SJCRH30 (cell line): Measurements from ENCODE around the gene CDK12. TPM values are rescaled to one million over a fixed set of nuclear protein-coding genes. Genes with fewer than 3 reads are reported as not detected.
"Not testable (repeated sequence)": the region's sequence is repeated elsewhere in the genome, so short reads cannot be mapped to it uniquely, and the experiment has no call there.

Experiments used
- DNase-seq, 2 experiments: peaks; one replicate each; pipeline ENCODE4 v3.0.0-alpha.2; 2015 to 2020
- H3K27ac ChIP-seq: fragments of 250-450 bp; sonication (Bioruptor Pico); 2 replicates; pipeline ENCODE4 v1.5.1; 2020; ENCODE audit warnings: mild to moderate bottlenecking, moderate library complexity
- H3K27me3 ChIP-seq: fragments of 250-450 bp; sonication (Bioruptor Pico); 2 replicates; pipeline ENCODE4 v1.5.1; 2020; ENCODE audit warnings: mild to moderate bottlenecking, moderate library complexity
- H3K36me3 ChIP-seq: fragments of 250-450 bp; sonication (Bioruptor Pico); 2 replicates; pipeline ENCODE4 v1.5.1; 2020; ENCODE audit warnings: mild to moderate bottlenecking, moderate library complexity
- H3K4me1 ChIP-seq: fragments of 250-450 bp; sonication (Bioruptor Pico); 2 replicates; pipeline ENCODE4 v1.5.1; 2020; ENCODE audit warnings: mild to moderate bottlenecking, moderate library complexity
- H3K4me3 ChIP-seq: fragments of 250-450 bp; sonication (Bioruptor Pico); 2 replicates; pipeline ENCODE4 v1.5.1; 2020; ENCODE audit warnings: mild to moderate bottlenecking, moderate library complexity
- H3K9me3 ChIP-seq: fragments of 250-450 bp; sonication (Bioruptor Pico); replicated peaks from 2 replicates; pipeline ENCODE4 v1.5.1; 2020; ENCODE audit warnings: mild to moderate bottlenecking, moderate library complexity
- total RNA-seq: library from RNA; depleted of rRNA; stranded (reverse); fragments of >200 nt; shearing (Covaris generic); gene quantifications from 2 replicates; pipeline ENCODE4 v1.2.3, GENCODE V29; 2014

The CDK12 gene
- total RNA-seq, 1 experiment from 2014 or later: 51.9 TPM

DNA sequence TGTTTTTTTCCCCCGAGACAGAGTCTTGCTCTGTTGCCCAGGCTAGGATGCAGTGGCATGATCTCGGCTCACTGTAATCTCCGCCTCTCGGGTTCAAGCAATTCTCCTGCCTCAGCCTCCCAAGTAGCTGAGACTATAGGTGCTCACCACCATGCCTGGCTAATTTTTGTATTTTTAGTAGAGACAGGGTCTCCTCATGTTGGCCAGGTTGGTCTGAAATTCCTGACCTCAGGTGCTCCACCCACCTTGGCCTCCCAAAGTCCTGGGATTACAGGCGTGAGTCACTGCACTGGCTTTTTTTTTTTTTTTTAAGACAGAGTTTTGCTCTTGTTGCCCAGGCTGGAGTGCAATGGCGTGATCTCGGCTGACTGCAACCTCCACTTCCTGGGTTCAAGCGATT lies 18.3 kb downstream of the CDK12 start:
- not testable (repeated sequence) for H3K4me1 ChIP-seq, H3K9me3 ChIP-seq, H3K4me3 ChIP-seq, H3K27me3 ChIP-seq, DNase-seq, H3K27ac ChIP-seq
- peaks cover 34% of the 10 kb centered on the region for H3K36me3 ChIP-seq

DNA sequence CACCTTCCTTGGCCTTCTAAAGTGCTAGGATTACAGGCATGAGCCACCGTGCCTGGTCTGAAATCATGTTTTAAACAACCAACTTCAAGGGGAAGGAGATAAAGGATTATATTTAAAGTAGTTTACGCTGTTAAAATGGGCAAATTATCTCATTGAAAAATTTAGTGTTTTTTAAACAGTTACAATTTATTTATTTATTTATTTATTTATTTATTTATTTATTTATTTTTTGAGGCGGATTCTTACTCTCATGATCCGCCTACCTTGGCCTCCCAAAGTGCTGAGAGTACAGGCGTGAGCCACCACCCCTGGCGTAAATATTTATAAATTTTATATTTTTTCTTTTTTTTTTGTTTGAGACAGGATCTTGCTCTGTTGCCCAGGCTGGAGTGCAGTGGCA lies 22.2 kb downstream of the CDK12 start:
- H3K27me3 ChIP-seq: no peaks in the 10 kb centered on the region
- peaks cover 3% of the 10 kb centered on the region; the same call in 1 of the 2 replicates for H3K4me1 ChIP-seq
- no peak overlapping the region for H3K4me3 ChIP-seq
- H3K9me3 ChIP-seq: no peaks in the 10 kb centered on the region
- peaks cover 27% of the 10 kb centered on the region for H3K36me3 ChIP-seq
- H3K27ac ChIP-seq: no peak overlapping the region
- no peak for DNase-seq

DNA sequence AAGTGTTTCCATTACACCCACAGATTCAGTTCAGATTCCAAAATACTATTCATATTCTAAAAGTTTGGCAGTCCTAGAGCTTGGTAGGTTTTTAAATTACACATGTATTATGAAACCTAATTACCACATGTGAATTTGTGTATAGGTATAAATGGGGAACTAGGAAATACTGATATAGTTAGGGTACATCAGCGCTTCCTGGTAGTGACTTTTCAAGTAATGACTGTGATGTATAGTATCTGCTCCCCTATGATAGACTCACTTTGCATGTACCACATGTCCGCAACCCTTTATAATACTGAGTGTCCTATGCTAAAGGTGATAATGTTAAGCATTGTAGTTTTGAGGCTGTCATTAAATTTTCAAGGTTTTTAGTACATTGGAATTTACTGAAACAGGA lies 22.9 kb downstream of the CDK12 start:
- no peaks in the 10 kb centered on the region for H3K27me3 ChIP-seq
- no peak for DNase-seq
- H3K4me3 ChIP-seq: no peak overlapping the region
- H3K27ac ChIP-seq: no peak overlapping the region
- peaks cover 26% of the 10 kb centered on the region for H3K36me3 ChIP-seq
- no peaks in the 10 kb centered on the region for H3K9me3 ChIP-seq
- H3K4me1 ChIP-seq: peaks cover 3% of the 10 kb centered on the region; the same call in 1 of the 2 replicates

DNA sequence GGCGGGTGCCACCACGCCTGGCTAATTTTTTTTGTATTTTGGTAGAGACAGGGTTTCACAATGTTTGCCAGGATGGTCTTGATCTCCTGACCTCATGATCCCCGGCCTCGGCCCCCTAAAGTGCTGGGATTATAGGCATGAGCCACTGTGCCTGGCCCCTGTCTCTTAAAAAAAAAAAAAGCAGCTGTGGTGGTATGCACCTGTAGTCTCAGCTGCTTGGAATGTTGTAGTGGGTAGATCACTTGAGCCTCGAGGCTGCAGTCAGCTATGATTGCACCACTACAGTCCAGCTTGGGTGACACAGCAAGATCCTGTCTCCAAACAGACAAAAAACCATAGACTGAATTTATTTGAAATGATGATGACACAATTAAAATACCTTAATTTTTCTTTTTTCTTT lies 24.3 kb downstream of the CDK12 start:
- H3K27me3 ChIP-seq: no peaks in the 10 kb centered on the region
- no peak overlapping the region for H3K4me3 ChIP-seq
- H3K27ac ChIP-seq: no peak overlapping the region
- no peaks in the 10 kb centered on the region for H3K9me3 ChIP-seq
- peaks cover 3% of the 10 kb centered on the region; the same call in 1 of the 2 replicates for H3K4me1 ChIP-seq
- DNase-seq: peak; percentile 26 to 35
- H3K36me3 ChIP-seq: peaks cover 30% of the 10 kb centered on the region

DNA sequence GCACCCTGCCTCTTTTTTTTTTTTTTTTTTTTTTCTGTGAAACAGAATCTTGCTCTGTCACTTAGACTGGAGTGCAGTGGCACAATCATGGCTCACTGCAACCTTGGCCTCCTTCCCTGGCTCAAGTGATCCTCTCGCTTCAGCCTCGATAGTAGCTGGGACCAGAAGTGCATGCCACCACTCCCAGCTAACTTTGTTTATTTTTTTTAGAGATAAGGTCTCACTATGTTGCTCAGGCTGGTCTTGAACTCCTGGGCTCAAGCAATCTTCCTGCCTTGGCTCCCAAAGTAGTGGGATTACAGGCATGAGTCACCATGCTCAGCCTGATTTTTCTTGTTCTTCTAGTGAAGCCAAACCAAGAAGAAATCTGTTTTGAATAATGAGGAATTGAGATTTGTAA lies 25.0 kb downstream of the CDK12 start:
- Histone ChIP-seq H3K9me3 (no peaks in the 10 kb centered on the region), H3K27ac (no peak overlapping the region)
- peak in 1 of 2 experiments; percentile 4 for DNase-seq

DNA sequence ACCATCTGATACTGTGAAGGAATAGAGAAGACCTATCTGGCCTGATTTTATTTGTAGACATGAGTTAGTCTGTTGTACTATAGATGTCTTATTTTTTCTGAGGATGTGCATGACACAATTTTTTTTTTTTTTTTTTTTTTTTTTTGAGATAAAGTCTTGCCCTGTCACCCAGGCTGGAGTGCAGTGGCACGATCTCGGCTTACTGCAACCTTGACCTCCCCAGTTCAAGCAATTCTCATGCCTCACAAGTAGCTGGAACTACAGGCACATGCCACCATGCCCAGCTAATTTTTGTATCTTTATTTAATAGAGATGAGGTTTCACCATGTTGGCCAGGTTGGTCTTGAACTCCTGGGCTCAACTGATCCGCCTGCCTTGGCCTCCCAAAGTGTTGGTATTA lies 26.2 kb downstream of the CDK12 start:
- H3K9me3 ChIP-seq, H3K4me1 ChIP-seq, H3K27ac ChIP-seq, H3K4me3 ChIP-seq, DNase-seq, H3K27me3 ChIP-seq: not testable (repeated sequence)
- peaks cover 34% of the 10 kb centered on the region for H3K36me3 ChIP-seq

More for the DNA sequence above, 25.0 kb downstream of the CDK12 start:
- H3K27me3 ChIP-seq: no peaks in the 10 kb centered on the region
- no peak overlapping the region for H3K4me3 ChIP-seq
- H3K4me1 ChIP-seq: peaks cover 3% of the 10 kb centered on the region; the same call in 1 of the 2 replicates
- H3K36me3 ChIP-seq: peaks cover 33% of the 10 kb centered on the region

DNA sequence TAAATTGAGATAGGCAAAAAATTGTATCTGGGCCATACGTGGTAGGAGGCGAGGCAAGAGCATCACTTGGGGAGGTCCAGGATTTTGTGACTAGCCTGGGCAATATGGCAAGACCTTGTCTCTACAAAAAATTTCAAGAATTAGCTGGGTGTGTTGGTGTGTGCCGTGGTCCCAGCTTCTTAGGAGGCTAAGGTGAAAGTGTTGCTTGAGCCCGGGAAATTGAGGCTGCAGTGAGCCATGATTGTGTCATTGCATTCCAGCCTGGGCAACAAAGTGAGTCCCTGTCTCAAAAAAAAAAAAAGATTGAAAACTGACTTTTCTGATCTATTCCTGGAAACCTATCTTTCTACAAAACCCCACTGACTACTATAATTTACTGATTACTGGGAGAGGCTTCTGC lies 26.7 kb downstream of the CDK12 start:
- no peak for DNase-seq
- Histone ChIP-seq H3K4me3 (no peak overlapping the region), H3K9me3 (no peaks in the 10 kb centered on the region)

DNA sequence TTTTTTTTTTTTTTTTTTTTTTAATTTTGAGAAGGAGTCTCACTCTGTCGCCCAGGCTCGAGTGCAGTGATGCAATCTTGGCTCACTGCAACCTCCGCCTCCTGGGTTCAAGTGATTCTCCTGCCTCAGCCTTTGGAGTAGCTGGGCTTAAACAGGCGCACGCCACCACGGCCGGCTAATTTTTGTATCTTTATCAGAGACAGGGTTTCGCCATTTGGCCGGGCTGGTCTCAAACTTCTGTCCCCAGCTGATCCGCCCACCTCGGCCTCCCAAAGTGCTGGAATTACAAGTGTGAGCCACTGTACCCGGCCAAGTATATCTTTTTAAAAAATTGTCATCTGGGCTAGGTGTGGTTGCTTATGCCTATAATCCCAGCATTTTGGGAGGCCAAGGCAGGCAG lies 35.6 kb downstream of the CDK12 start:
- H3K27me3 ChIP-seq, H3K27ac ChIP-seq, H3K4me3 ChIP-seq, H3K9me3 ChIP-seq, H3K4me1 ChIP-seq, DNase-seq: not testable (repeated sequence)
- peaks cover 54% of the 10 kb centered on the region for H3K36me3 ChIP-seq

More for the DNA sequence above, 26.7 kb downstream of the CDK12 start:
- Histone ChIP-seq H3K36me3 (peaks cover 39% of the 10 kb centered on the region), H3K27ac (no peak overlapping the region), H3K27me3 (no peaks in the 10 kb centered on the region), H3K4me1 (peaks cover 3% of the 10 kb centered on the region; the same call in 1 of the 2 replicates)

DNA sequence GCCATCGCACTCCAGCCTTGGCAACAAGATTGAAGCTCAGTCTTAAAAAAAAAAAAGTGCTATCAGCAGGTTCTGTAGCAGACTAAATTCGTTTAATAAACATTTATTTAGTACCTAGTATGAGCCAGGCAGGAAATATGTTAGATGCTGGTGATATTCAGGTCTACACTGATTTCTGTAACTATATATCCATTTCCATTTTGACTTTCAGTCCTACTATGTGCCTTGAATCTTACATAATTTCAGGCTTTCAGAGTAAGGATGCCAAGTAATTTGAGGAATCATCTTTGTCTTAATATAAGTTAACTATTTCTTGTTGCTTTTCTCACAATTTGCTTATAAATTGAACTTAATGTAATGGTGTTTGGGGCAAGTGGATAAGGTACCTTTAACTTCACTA lies 46.2 kb downstream of the CDK12 start:
- Histone ChIP-seq H3K36me3 (peaks cover 70% of the 10 kb centered on the region), H3K9me3 (no peaks in the 10 kb centered on the region), H3K27ac (no peak overlapping the region), H3K4me1 (no peaks in the 10 kb centered on the region), H3K27me3 (no peaks in the 10 kb centered on the region), H3K4me3 (no peak overlapping the region)
- DNase-seq: no peak

DNA sequence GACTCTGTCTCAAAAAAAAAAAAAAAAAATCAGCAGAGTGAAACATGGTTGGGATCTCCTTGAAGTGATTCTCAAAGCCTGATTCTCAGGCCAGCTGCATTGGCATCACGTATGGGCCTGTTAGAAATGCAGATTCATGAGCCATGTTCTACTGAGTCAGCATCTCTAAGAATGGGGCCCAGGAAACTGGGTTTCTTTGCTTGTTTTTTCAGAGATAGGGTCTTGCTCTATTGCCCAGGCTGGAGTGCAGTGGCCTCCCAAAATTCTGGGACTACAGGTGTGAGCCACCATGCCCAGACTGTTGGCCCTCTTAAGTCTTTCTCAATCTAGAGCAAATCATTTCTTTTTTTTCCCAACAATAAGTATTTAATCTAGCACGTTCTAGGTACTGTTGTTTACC lies 47.7 kb downstream of the CDK12 start:
- Histone ChIP-seq H3K27ac (no peak overlapping the region), H3K9me3 (no peaks in the 10 kb centered on the region), H3K4me3 (no peak overlapping the region), H3K4me1 (no peaks in the 10 kb centered on the region), H3K27me3 (no peaks in the 10 kb centered on the region), H3K36me3 (peaks cover 67% of the 10 kb centered on the region)
- DNase-seq: no peak

DNA sequence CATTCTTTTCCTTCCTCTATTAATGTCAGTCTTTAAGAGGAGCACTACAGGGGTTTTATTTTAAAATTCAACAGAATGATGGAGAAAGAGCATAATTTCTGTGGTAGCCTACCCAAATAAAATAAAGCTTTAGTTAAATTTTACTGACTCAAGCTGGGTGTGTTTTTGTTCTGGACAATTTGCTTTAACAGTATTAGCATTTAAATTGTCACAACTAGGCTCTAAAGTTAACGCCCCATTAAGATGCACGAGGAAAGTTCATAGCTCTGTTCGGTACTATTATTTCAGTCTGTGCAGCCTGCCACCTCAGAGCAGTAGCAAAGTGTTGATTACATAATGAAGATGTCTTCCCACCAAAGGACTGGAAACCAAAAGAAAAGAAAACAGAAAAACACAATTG lies 52.0 kb downstream of the CDK12 start:
- no peaks in the 10 kb centered on the region for H3K4me1 ChIP-seq
- no peak overlapping the region for H3K27ac ChIP-seq
- no peaks in the 10 kb centered on the region for H3K27me3 ChIP-seq
- peaks cover 77% of the 10 kb centered on the region for H3K36me3 ChIP-seq
- H3K4me3 ChIP-seq: no peak overlapping the region
- H3K9me3 ChIP-seq: no peaks in the 10 kb centered on the region
- DNase-seq: no peak

DNA sequence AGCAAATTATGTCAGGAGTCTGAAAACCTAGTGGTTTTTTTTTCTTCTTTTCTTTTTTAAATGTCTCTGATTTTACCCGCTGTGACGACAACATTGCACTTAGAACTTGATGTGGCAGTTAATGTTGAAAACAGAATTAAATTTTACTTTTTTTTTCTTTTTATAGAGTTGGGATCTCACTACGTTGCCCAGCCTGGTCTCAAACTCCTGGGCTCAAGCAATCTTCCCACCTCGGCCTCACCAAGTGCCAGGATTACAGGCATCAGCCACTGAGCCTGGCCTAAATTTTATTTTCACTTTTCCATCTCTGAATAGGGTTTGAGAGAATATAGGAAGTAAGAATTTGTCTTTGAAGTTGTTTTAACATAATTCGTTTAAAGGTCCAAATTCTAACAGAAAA lies 52.6 kb downstream of the CDK12 start:
- H3K4me3 ChIP-seq: no peak overlapping the region
- H3K27ac ChIP-seq: no peak overlapping the region
- peaks cover 79% of the 10 kb centered on the region for H3K36me3 ChIP-seq
- H3K9me3 ChIP-seq: no peaks in the 10 kb centered on the region
- DNase-seq: no peak
- no peaks in the 10 kb centered on the region for H3K4me1 ChIP-seq
- H3K27me3 ChIP-seq: no peaks in the 10 kb centered on the region

DNA sequence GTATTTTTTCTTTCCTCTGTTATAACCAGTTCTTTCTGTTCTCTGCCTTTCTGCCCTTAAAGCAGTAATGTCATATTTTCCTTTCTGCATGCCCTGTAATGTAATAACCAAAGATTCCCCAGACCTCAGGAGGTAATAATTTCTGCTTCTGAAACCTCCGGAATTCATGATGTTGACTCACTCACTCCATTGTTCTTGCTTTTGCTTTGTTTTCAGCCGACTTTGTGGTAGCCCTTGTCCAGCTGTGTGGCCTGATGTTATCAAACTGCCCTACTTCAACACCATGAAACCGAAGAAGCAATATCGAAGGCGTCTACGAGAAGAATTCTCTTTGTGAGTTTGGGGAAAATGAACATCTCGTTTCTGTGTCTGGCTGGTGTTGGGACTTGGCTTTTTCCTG lies 55.9 kb downstream of the CDK12 start:
- no peak overlapping the region for H3K4me3 ChIP-seq
- no peaks in the 10 kb centered on the region for H3K27me3 ChIP-seq
- H3K4me1 ChIP-seq: no peaks in the 10 kb centered on the region
- H3K27ac ChIP-seq: no peak overlapping the region
- DNase-seq: no peak
- no peaks in the 10 kb centered on the region for H3K9me3 ChIP-seq
- peaks cover 81% of the 10 kb centered on the region for H3K36me3 ChIP-seq

DNA sequence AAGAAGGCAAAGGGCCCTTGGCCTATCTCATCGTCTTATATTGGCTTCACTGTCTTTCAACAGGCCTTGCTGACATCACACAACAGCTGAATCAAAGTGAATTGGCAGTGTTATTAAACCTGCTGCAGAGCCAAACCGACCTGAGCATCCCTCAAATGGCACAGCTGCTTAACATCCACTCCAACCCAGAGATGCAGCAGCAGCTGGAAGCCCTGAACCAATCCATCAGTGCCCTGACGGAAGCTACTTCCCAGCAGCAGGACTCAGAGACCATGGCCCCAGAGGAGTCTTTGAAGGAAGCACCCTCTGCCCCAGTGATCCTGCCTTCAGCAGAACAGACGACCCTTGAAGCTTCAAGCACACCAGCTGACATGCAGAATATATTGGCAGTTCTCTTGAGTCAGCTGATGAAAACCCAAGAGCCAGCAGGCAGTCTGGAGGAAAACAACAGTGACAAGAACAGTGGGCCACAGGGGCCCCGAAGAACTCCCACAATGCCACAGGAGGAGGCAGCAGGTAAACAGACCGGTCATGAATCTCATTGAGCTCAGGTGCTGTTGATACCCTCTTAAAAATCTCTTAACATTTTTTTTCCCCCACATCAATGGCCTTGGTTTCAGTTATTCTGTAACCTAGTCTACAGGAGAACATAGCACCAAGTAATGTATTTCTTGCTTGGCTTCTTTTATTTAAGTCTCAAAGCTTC lies 64.7 kb downstream of the CDK12 start:
- Histone ChIP-seq H3K4me1 (peaks cover 21% of the 10 kb centered on the region), H3K36me3 (peaks cover 88% of the 10 kb centered on the region), H3K27ac (peak overlapping the region; percentile 43), H3K9me3 (no peaks in the 10 kb centered on the region), H3K27me3 (no peaks in the 10 kb centered on the region), H3K4me3 (no peak overlapping the region)
- DNase-seq: peak; percentile 70 to 84

DNA sequence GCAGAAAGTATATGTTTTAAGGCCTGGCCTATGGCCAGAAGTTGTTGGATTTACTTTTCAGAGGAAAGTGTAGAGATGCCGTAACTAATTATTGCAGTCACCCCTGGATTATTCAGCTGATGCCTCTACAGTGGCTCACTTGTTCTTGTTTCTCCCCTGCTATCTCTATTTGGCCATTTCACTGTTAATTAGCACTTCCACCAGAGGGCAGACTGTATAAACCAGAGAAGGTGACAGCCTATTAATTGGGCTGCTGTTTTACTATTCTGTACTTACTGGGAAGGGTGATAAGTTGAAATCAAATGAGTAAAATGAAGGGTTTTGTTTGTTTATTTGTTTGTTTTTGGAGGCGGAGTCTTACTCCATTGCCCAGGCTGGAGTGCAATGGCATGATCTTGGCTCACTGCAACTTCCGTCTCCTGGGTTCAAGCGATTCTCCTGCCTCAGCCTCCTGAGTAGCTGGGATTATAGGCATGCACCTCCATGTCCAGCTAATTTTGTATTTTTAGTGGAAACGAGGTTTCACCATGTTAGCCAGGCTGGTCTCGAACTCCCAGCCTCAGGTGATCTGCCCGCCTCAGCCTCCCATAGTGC lies 66.0 kb downstream of the CDK12 start:
- Histone ChIP-seq H3K4me3 (no peak overlapping the region), H3K4me1 (peaks cover 21% of the 10 kb centered on the region), H3K27me3 (no peaks in the 10 kb centered on the region), H3K9me3 (no peaks in the 10 kb centered on the region), H3K36me3 (peaks cover 87% of the 10 kb centered on the region), H3K27ac (peak overlapping the region; percentile 43)
- DNase-seq: peak; percentile 10 to 61

DNA sequence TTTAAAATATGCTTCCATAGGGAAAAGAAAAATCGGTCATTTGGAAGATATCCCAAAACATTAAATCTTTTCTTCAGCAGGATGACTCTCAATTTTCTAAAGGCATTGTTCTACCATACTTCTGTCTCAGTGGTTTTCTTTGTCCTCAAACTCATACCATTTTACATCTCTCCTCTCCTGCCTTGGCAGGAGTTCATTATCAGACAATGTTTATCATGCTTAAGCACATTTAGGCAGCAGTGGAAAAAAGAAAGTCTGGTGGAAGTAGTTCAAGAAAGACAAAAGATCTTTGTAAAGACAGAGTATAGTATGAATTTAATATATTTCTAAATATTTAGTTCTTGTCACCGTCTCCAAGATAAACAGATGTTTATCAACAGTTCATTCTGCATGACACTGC lies 68.2 kb downstream of the CDK12 start:
- DNase-seq: no peak
- H3K27me3 ChIP-seq: no peaks in the 10 kb centered on the region
- H3K9me3 ChIP-seq: no peaks in the 10 kb centered on the region
- H3K4me1 ChIP-seq: peaks cover 21% of the 10 kb centered on the region
- H3K27ac ChIP-seq: no peak overlapping the region
- no peak overlapping the region for H3K4me3 ChIP-seq
- peaks cover 72% of the 10 kb centered on the region for H3K36me3 ChIP-seq
